GM21515 (cell line): ENCODE data around the gene ANAPC10.
"Not testable (repeated sequence)": the region's sequence is repeated elsewhere in the genome, so short reads cannot be mapped to it uniquely, and the experiment has no call there.

Experiments
- ATAC-seq: cut with Tn5 transposase; IDR thresholded peaks from one replicate; pipeline ENCODE4 v1.9.1; 2021; ENCODE audit not compliant: unreplicated experiment

ANAPC10 gene

GRCh38 chr4:145097821-145098674 lies at the start of gene ANAPC10, which contains the start of gene ABCE1:
ANAPC10 (minus strand) TSS chr4:145098196; CDS start chr4:145096099, 2,097 bp downstream.
ABCE1 (plus strand) TSS chr4:145098311; CDS start chr4:145104413, 6,102 bp downstream.
- peak; percentile 80 for ATAC-seq

- not testable (repeated sequence) for ATAC-seq
Observed at GRCh38 chr4:145136219-145136618, 38.2 kb upstream of the ANAPC10 start.

- peak; percentile 76 for ATAC-seq
Observed at GRCh38 chr4:145132511-145133098, 34.6 kb upstream of the ANAPC10 start.

- ATAC-seq, result no peak
Observed at GRCh38 chr4:145131848-145132247, 33.9 kb upstream of the ANAPC10 start.

GRCh38 chr4:145130788-145131399 lies 32.9 kb upstream of the ANAPC10 start:
- no peak for ATAC-seq

GRCh38 chr4:145130130-145130529 lies 32.1 kb upstream of the ANAPC10 start:
- ATAC-seq, result no peak

DNA sequence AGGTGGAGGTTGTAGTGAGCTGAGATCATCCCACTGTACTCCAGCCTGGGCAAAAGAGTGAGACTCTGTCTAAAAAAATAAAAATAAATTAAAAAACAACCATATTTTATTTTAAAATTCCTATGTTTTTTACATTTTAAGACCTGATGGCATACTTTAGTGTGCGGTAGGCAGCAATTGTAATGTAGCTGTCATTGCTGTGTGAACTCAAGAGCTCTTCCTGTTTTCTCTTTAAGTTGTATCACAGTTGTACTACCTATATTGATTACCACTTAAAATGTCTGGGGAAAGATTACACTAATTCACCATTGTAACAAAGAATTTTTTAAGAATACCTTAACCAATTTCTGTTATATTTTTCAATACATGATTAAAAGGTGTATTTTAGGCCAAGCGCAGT lies 27.4 kb upstream of the ANAPC10 start:
- no peak for ATAC-seq

DNA sequence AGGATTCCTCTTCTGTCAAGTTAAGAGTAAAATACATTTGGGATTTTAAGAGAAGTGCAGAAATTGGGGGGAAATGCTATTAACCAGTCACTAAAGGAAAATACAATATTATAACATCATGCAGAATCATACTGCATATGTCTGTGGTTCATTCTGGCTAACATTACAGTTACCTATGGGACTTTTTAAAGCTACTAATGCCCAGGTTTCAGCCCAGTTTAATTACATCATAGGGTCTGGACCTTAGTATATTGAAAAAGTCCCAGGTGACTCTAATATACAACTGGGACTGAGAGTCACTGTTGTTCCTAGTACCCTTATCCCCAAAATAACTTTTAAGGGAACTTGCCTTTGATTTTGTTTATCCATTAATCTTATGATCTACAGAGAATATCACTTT lies 10.1 kb upstream of the ANAPC10 start:
- no peak for ATAC-seq

DNA sequence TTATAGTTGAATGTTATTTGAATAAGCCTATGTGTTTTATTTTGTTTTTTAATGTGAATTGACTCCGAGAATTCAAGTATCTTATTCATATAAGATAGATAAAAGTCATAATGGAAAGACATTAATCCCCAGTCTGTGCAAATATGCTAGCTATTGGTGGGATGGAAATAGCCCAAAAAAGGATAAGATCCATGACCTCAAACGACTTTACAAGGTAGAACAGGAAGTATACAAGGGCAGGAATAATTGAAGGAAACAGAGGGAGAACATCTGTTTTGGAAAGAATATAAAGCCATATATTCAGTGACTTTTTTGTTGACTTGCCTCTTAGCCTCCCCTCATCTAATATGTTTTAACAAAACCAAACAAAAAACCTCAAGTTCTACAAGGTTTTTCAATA lies 9.1 kb upstream of the ANAPC10 start:
- ATAC-seq, result no peak

DNA sequence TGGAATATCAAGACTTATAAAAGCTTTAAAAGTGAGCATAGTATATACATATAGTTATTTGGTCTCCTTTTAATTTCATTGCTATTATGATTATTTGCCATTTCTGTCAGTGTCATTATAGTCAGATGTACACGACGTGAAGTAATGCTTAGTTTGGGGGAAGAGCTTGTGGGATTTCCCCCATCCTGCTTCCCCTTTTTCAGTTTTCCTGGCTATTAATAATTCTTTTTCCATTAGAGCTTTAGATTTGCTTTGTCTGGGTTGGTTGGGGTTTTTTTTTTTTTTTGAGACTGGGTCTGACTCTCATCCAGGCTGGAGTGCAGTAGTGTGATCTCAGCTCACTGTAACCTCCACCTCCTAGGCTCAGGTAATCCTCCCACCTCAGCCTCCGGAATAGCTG lies 5.5 kb upstream of the ANAPC10 start:
- no peak for ATAC-seq

DNA sequence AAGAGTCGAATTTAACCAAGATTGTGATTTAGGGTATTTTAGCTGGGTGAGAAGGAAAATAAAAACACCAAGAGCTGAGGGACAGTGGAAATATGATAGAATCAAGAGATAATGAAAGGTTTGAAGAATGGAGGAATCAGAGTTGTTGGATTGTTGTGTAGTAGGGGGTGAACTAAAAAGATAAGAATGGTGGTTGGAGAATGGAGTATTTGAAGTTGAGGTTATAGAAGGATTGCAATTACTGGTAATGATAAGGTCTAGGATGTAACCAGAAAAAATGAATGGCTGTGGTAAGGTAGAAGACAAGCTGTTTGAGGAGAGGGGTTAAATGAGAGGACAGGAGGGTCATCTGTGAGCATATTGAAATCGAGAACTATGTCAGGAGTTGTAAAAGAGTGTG lies 4.6 kb upstream of the ANAPC10 start:
- ATAC-seq, result no peak

GRCh38 chr4:145101091-145101490 lies 3.1 kb upstream of the ANAPC10 start:
- no peak for ATAC-seq

DNA sequence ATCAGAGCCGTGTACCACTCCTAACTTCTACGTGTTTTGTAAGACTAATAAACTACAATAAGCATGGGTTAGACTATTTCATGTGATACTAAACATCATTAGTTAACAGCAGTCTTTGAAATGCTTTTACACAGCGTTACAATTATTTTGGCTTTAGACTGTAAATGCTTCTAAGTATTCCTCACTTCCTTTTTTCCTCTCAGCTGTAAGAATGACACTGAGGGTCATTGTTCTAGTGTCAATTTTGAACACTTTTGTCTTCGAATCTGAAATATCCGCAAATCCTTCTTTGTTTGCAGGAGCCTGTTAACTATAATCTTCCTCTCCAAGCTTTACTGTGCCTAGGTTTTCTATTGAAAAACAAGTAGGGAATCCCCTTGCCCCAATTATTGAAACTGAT lies 1.7 kb upstream of the ANAPC10 start:
- no peak for ATAC-seq

DNA sequence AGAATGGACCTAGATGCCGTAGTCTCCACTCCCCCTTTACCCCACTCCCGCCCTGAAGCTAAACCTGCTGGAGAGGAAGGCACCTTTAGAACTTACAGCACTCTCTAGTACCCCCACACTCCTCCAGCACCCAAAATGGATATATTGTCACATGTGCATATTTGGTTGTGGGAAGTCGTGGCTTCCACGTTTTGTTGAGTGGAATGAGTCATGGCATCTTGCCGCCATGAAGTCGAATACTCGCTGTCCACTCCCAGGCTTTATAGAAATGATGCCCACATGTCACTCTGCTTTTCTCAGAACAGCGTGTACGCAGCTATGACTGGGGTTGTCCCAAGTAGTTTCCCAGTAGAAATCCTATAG lies 660 bp upstream of the ANAPC10 start:
- ATAC-seq, result peak; percentile 14

DNA sequence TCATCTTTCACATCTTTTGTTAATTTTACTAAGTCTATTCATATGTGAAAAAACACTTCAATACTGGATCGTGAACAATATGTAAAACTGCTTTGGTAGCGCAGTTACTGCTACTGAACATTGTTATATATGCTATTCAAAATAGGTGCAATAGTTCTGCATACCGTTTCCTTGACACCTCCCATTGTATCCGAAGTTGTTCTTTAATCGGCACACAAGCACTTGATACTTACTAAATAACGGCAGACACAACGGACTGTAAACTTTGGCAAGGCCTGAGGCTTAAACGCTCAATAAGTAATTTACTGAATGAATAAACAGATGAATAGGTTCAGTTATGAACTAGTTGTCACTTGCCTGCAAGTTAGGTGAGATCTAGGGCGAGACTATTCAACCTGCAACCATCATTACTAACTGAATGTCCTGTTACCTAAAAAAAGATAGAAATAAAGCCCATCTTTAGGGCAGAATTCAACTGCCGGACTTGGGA lies 620 bp downstream of the ANAPC10 start:
- ATAC-seq, result peak; percentile 0

GRCh38 chr4:145093638-145094037 lies 4.4 kb downstream of the ANAPC10 start:
- no peak for ATAC-seq

GRCh38 chr4:145090380-145090779 lies 7.6 kb downstream of the ANAPC10 start:
- ATAC-seq, result no peak

DNA sequence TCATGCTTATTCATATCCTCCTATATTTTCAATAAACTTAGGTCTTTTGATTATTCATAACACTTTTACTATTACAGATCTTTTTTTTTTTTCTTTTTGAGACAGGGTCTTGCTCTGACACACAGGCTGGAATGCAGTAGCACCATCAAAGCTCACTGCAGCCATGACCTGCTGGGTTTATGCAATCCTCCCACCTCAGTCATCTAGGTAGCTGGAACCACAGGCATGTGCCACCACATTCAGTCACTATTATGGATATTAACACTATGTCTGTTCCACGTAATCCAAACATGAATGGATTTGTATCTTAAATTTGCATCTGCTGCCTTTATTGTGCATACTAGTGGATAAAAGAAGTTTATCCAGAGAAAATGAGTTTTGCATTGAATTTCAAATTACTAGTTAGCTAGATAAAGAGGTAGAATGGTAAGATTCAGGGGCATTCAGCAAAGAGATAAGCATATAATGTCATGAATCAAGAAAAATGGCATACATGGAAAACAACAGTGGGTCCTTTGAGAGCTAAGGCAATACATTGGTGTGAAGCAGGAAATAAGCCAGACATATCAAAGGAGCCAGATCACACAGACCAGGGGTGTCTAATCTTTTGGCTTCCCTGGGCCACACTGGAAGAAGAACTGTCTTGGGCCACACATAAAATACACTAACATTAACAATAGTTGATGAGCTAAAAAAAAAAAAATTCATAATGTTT lies 13.9 kb downstream of the ANAPC10 start:
- no peak for ATAC-seq

GRCh38 chr4:145081756-145082155 lies 16.2 kb downstream of the ANAPC10 start:
- no peak for ATAC-seq

- ATAC-seq, result no peak
Observed at GRCh38 chr4:145076469-145076855, 21.5 kb downstream of the ANAPC10 start.

GRCh38 chr4:145075742-145076468 lies 22.1 kb downstream of the ANAPC10 start:
- no peak for ATAC-seq
